GM12873 (cell line): ENCODE measurements around the gene UNKL.

Experiments used
- CTCF ChIP-seq: IDR thresholded peaks from 2 replicates; pipeline ENCODE4 v1.5.1; 2012; ENCODE audit warnings: low read depth, mild to moderate bottlenecking, moderate library complexity, low read length, control low read depth; ENCODE audit not compliant: insufficient read depth; ENCODE audit errors: missing control alignments

UNKL gene

GRCh38 chr16:1347962-1348361 is 66.5 kb downstream of the UNKL start:
- TF ChIP-seq CTCF: no peak

- TF ChIP-seq CTCF: no peak
Measured at GRCh38 chr16:1347286-1347855, 67.1 kb downstream of the UNKL start.

- no peak for TF ChIP-seq CTCF
Measured at GRCh38 chr16:1346422-1347285, 67.8 kb downstream of the UNKL start.

- no peak for TF ChIP-seq CTCF
Measured at GRCh38 chr16:1345651-1346421, 68.7 kb downstream of the UNKL start.

GRCh38 chr16:1345087-1345486 is 69.4 kb downstream of the UNKL start:
- TF ChIP-seq CTCF: no peak

GRCh38 chr16:1344499-1344898 is 70.0 kb downstream of the UNKL start:
- no peak for TF ChIP-seq CTCF

- TF ChIP-seq CTCF: no peak
Measured at GRCh38 chr16:1343428-1344242, 70.9 kb downstream of the UNKL start.
